Activated T-cell treated with anti-CD3 and anti-CD28 coated beads for 4 hours (primary cell): Measurements from ENCODE around the gene R3HDM2.
A peak's percentile ranks its signal among the peaks of the same experiment; 100 is the strongest.

Source experiments
- DNase-seq: peaks from one replicate; pipeline ENCODE4 v3.0.0-alpha.2; 2020

Gene R3HDM2

DNA sequence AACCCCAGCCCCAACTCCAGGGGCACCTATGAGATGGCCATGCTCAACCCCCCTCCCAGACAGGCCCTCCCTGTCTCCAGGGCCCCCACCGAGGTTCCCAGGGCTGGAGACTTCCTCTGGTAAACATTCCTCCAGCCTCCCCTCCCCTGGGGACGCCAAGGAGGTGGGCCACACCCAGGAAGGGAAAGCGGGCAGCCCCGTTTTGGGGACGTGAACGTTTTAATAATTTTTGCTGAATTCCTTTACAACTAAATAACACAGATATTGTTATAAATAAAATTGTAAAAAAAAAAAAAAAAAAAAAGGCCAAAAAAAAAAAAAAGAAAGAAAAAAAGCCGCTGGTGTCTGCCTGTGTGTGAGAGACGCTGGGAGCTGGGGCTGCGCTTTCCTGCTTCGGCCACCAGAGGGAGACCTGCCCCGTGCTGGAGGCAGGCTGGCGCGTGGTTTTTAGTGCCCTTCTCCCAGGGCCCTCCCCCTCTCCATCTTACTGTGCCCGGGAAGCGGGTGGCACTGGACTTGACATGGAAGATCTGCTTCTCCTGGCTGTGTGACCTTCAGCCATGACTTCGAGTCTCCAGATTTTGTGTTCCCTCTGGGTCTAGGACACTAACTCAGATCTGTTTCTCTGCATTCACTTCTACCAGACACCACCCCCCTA lies 217.7 kb downstream of the R3HDM2 start:
- peak; percentile 79 for DNase-seq

DNA sequence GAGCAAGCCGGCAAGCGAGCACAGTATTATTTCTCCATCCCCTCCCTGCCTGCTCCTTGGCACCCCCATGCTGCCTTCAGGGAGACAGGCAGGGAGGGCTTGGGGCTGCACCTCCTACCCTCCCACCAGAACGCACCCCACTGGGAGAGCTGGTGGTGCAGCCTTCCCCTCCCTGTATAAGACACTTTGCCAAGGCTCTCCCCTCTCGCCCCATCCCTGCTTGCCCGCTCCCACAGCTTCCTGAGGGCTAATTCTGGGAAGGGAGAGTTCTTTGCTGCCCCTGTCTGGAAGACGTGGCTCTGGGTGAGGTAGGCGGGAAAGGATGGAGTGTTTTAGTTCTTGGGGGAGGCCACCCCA lies 218.2 kb downstream of the R3HDM2 start:
- DNase-seq: no peak

DNA sequence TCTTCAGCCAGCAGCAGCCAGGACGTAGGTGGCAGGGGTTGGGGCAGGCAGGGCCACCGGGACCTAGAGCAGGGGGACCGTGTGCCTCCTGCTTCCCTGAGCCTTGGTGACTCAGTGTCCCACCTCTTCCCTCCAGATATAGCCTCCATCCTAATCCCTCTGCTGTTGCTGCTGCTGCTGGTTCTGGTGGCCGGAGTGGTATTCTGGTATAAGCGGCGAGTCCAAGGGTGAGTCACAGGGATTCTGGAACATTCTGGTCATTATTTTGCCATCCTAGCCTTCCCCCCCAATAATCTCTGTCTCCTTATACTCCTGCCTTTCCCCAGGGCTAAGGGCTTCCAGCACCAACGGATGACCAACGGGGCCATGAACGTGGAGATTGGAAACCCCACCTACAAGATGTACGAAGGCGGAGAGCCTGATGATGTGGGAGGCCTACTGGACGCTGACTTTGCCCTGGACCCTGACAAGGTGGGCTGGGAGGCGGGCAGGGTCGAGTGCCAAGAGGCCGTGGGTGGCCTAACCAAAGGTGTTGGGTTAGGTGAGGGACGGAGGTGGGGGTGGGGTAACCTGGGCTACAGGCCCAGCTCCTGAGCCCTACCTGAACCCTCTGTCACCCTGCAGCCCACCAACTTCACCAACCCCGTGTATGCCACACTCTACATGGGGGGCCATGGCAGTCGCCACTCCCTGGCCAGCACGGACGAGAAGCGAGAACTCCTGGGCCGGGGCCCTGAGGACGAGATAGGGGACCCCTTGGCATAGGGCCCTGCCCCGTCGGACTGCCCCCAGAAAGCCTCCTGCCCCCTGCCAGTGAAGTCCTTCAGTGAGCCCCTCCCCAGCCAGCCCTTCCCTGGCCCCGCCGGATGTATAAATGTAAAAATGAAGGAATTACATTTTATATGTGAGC lies 218.8 kb downstream of the R3HDM2 start:
- DNase-seq: no peak

DNA sequence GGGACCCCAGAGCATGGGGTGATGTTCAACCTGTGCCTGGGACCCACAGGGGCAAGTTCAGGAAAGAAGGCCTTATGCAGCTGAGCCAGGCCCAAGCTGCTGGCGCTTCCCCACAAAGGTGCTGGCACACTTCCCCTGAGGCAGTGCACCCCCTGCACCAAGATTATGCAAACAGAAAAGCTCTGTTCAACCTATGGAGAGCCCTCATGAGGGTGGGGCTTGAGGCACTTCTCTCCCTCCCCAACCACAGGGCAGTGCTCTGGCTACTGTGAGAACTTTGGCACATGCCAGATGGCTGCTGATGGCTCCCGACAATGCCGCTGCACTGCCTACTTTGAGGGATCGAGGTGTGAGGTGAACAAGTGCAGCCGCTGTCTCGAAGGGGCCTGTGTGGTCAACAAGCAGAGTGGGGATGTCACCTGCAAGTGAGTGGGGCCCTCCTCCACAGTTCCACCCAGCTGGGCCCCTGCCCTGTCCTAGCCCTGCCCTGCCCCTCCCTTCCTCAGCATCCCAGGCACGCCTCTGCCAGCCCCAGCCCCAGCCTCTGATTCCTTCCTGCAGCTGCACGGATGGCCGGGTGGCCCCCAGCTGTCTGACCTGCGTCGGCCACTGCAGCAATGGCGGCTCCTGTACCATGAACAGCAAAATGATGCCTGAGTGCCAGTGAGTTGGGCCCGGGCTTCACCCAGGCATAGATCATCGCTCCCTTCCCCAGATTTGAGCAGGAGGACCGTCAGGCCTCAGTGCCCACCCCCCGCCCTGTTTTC lies 219.7 kb downstream of the R3HDM2 start:
- no peak for DNase-seq

DNA sequence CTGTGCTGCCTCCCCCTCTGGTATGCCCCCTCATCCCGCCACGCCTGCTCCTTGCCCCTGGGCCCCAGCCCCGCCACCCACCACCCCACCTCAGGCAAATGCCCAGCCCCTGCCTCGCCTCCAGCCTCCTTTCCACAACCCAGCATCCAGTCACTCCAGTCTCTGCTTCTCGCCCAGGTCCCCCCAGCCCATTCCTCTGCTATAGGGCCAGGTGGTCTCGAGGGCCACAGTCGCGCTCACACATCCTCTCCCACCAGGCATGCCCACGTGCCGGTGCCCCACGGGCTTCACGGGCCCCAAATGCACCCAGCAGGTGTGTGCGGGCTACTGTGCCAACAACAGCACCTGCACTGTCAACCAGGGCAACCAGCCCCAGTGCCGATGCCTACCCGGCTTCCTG lies 220.4 kb downstream of the R3HDM2 start:
- DNase-seq: no peak

DNA sequence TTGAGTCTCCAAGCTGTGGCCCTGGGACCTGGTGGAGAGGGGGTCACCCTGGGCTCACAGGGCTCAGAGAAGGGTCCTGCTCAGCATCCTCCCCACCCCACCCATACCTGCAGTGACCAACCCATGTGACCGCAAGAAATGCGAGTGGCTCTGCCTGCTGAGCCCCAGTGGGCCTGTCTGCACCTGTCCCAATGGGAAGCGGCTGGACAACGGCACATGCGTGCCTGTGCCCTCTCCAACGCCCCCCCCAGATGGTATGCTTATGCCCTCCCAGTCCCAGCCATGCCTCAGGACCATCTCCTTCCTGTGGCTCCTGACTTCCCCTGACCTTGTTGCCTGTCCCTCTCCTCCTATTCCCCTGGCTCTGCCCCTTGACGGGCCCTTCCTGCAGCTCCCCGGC lies 220.9 kb downstream of the R3HDM2 start:
- DNase-seq: no peak

DNA sequence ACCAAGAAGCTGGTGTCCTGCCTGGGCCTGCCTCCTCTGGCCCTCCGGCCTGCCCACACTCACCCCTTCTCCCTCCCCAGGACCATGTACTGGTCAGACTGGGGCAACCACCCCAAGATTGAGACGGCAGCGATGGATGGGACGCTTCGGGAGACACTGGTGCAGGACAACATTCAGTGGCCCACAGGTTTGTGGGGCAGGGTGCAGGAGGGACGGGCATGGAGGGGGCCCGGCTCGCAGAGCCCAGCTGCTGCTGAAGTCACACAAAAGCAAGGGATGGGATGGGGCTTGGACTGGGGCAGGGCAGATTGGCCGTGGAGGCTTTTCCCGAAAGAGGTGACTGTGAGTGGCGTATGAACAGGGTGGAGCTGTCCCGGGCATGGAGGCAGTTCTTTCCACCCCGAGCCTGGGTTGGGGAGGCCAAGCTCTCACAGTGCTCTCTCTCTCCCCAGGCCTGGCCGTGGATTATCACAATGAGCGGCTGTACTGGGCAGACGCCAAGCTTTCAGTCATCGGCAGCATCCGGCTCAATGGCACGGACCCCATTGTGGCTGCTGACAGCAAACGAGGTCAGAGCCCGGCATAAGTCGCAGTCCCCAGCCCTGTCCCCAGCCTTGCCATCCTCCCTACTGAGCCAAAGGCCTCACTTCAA lies 222.1 kb downstream of the R3HDM2 start:
- no peak for DNase-seq

DNA sequence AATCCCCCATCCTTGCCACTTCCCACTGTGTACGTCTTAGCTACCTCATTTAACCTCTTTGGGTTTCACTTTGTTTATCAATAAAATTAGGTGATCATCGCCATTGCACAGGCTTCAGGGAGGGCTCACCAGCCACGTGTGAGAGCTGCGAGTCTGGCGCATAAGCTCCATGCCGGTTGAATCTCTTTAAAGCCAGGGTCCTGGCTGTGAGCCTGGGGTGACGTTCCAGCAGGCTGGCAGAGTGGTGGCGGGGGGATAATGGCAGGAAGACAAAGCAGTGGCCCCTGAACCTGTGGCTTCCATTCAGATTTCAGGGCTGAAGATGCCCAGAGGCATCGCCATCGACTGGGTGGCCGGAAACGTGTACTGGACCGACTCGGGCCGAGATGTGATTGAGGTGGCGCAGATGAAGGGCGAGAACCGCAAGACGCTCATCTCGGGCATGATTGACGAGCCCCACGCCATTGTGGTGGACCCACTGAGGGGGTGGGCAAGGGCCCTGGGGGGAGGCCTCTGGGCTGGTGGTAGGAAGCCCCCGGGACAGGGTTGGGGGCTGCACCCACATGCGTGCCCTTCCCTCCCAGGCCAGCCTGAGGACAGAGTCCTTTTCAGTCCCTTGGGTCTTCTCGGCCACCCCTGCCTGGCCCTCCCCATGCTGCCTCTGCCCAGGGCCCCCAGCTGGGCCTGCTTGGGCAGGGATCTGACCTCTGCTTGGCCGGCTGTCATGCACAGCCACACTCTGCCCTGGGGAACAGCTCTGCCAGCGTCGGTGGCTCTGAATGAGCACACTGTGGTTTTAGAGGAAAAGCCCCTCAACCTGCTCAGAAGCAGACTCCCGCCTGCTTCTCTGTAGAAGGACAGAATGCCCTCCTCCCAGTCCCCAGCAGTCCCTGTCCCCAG lies 222.9 kb downstream of the R3HDM2 start:
- DNase-seq: no peak

DNA sequence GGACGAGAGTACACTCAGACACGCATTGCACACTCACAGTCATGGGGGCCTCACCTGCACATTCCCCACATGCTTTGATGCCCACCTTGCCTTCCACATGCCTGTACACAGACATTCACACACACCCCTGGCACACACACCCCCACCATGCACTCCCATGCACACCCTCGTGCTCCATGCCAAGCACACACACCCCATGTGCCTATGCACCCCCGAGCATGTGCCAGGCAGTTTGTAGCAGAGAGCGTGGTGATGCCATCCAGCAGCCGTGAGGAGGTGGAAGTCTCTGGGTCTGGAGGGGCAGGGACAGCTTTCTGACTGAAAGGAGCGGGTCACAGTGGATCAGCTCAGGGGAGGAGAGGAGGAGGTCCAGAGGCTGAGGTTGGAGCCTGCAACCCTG lies 224.9 kb downstream of the R3HDM2 start:
- no peak for DNase-seq

DNA sequence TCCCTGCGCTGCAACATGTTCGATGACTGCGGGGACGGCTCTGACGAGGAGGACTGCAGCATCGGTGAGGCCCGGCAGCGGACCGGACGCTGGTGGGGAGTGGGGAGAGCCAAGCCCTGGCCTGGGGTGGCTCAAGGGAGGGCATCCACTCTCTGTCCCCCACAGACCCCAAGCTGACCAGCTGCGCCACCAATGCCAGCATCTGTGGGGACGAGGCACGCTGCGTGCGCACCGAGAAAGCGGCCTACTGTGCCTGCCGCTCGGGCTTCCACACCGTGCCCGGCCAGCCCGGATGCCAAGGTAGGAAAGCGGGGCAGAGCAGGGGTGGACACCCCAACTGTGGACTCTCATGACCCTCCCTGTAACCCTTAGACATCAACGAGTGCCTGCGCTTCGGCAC lies 225.7 kb downstream of the R3HDM2 start:
- DNase-seq: no peak

DNA sequence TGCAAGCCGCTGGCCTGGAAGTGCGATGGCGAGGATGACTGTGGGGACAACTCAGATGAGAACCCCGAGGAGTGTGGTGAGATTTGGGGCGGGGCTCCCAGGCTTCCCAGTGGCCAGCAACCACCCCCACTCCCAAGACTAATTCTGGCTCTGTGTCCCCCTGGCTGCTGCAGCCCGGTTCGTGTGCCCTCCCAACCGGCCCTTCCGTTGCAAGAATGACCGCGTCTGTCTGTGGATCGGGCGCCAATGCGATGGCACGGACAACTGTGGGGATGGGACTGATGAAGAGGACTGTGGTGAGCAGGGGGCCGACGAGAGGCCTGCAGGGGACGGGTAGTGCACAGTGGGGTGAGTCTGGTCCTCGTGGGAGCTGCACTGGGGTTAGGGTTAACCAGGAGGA lies 226.4 kb downstream of the R3HDM2 start:
- DNase-seq: no peak

DNA sequence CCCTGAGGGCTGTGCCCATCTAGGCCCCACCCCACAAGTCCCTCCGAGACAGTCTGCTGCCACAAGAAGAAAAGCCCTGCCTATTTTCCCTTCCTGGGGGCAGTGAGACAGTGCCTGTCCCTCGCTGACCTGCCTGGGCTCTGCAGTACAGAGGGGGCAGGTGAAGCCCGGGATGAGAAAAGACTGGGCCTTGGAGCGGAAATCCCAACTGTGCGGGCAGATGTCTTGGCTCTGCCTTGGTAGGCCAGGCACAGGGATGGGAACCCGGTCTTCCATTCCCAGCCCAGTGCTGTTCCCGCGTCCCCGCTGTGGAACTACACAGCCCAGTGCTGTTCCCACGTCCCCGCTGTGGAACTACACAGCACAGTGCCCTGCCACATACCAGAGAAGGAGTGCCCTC lies 227.1 kb downstream of the R3HDM2 start:
- no peak for DNase-seq
